NOMO-1 treated with DMSO at 0.1 percent for 48 hours (cell line): ENCODE data around the gene POC1A.

Experiments
- DNase-seq: peaks from one replicate; lab custom pipeline; 2025; ENCODE audit not compliant: unreplicated experiment; lab: John Stamatoyannopoulos, UW

POC1A gene

GRCh38 chr3:52088445-52089367, 65.5 kb downstream of the POC1A start:
- DNase-seq = peak; percentile 71

GRCh38 chr3:52087731-52088130, 66.5 kb downstream of the POC1A start:
- DNase-seq = no peak

GRCh38 chr3:52086976-52087663, 67.1 kb downstream of the POC1A start:
- no peak for DNase-seq

- no peak for DNase-seq
Measured at GRCh38 chr3:52086461-52086860, 67.8 kb downstream of the POC1A start.

- no peak for DNase-seq
Measured at GRCh38 chr3:52085681-52086282, 68.4 kb downstream of the POC1A start.

- no peak for DNase-seq
Measured at GRCh38 chr3:52084954-52085680, 69.1 kb downstream of the POC1A start.

GRCh38 chr3:52084216-52084945, 69.8 kb downstream of the POC1A start:
- DNase-seq = no peak

GRCh38 chr3:52083556-52084087, 70.6 kb downstream of the POC1A start:
- no peak for DNase-seq

- DNase-seq = no peak
Measured at GRCh38 chr3:52082951-52083350, 71.3 kb downstream of the POC1A start.

- no peak for DNase-seq
Measured at GRCh38 chr3:52080830-52081719, 73.1 kb downstream of the POC1A start.

GRCh38 chr3:52079958-52080357, 74.3 kb downstream of the POC1A start:
- DNase-seq = no peak

GRCh38 chr3:52078781-52079560, 75.3 kb downstream of the POC1A start:
- no peak for DNase-seq

- DNase-seq = peak; percentile 15
Measured at GRCh38 chr3:52077925-52078324, 76.3 kb downstream of the POC1A start.

GRCh38 chr3:52076896-52077780, 77.1 kb downstream of the POC1A start:
- no peak for DNase-seq

- DNase-seq = no peak
Measured at GRCh38 chr3:52073490-52073889, 80.7 kb downstream of the POC1A start.

GRCh38 chr3:52072471-52072870, 81.8 kb downstream of the POC1A start:
- DNase-seq = no peak

- no peak for DNase-seq
Measured at GRCh38 chr3:52072020-52072419, 82.2 kb downstream of the POC1A start.
